OCI-LY1 (cell line): ENCODE results near the gene HDGFL3.

Experiments
- H2AFZ ChIP-seq: fragments of 200-600 bp; sonication (generic), shearing (Covaris generic); 2 replicates; pipeline ENCODE4 v1.6.0; 2014; ENCODE audit warnings: antibody characterized with exemption, mild to moderate bottlenecking, low read length
- H3F3A ChIP-seq: fragments of 200-600 bp; sonication (generic), shearing (Covaris generic); 2 replicates; pipeline ENCODE4 v1.6.0; 2014; ENCODE audit warnings: mild to moderate bottlenecking, antibody characterized with exemption, low read length, moderate library complexity; ENCODE audit not compliant: insufficient read depth
- H3K27ac ChIP-seq: fragments of 200-600 bp; sonication (generic); 2 replicates; pipeline ENCODE4 v1.5.1; 2014; ENCODE audit warnings: low read length, mixed run types, mild to moderate bottlenecking, low read depth; ENCODE audit not compliant: poor library complexity, severe bottlenecking
- H3K27me3 ChIP-seq: fragments of 200-600 bp; sonication (generic); 2 replicates; pipeline ENCODE4 v1.6.0; 2014; ENCODE audit warnings: antibody characterized with exemption, mild to moderate bottlenecking, low read length, moderate library complexity; ENCODE audit not compliant: insufficient read depth
- H3K36me3 ChIP-seq: fragments of 200-600 bp; sonication (generic); 2 replicates; pipeline ENCODE4 v1.6.1; 2014; ENCODE audit warnings: mild to moderate bottlenecking, antibody characterized with exemption, low read length, moderate library complexity, mixed read lengths; ENCODE audit not compliant: insufficient read depth
- H3K4me1 ChIP-seq: fragments of 200-600 bp; sonication (generic); 2 replicates; pipeline ENCODE4 v1.5.1; 2014; ENCODE audit warnings: mild to moderate bottlenecking, low read length, moderate library complexity; ENCODE audit not compliant: insufficient read depth, severe bottlenecking
- H3K4me2 ChIP-seq: fragments of 200-600 bp; sonication (generic), shearing (Covaris generic); 2 replicates; pipeline ENCODE4 v1.6.1; 2014; ENCODE audit warnings: low read length
- H3K4me3 ChIP-seq: fragments of 200-600 bp; sonication (generic); 2 replicates; pipeline ENCODE4 v1.5.1; 2014; ENCODE audit warnings: low read length, low read depth, mild to moderate bottlenecking, mixed read lengths; ENCODE audit not compliant: poor library complexity, severe bottlenecking
- H3K79me2 ChIP-seq: fragments of 200-600 bp; shearing (Covaris generic); 2 replicates; pipeline ENCODE4 v1.6.1; 2016; ENCODE audit warnings: mixed run types, low read length, mixed read lengths; ENCODE audit not compliant: insufficient read depth
- H3K9ac ChIP-seq: fragments of 200-600 bp; sonication (generic), shearing (Covaris generic); 2 replicates; pipeline ENCODE4 v1.6.1; 2014; ENCODE audit warnings: mild to moderate bottlenecking, low read length, mixed read lengths
- H3K9me2 ChIP-seq: fragments of 200-600 bp; sonication (generic), shearing (Covaris generic); 2 replicates; pipeline ENCODE4 v1.6.1; 2014; ENCODE audit warnings: low read depth, mild to moderate bottlenecking, low read length, mixed read lengths
- H3K9me3 ChIP-seq: fragments of 200-600 bp; shearing (Covaris generic); 2 replicates; pipeline ENCODE4 v1.6.1; 2014; ENCODE audit warnings: low read length, mixed read lengths
- H4K20me1 ChIP-seq: fragments of 200-600 bp; sonication (generic), shearing (Covaris generic); 2 replicates; pipeline ENCODE4 v1.6.0; 2016; ENCODE audit warnings: mild to moderate bottlenecking, low read length; ENCODE audit not compliant: insufficient read depth
- EZH2 ChIP-seq: fragments of 200-600 bp; sonication (generic), shearing (Covaris generic); IDR thresholded peaks from 2 replicates; pipeline ENCODE4 v1.8.0; 2017; ENCODE audit warnings: borderline replicate concordance, mixed run types, mild to moderate bottlenecking, antibody characterized with exemption, low read length, moderate library complexity, mixed read lengths
- TF ChIP-seq, protein P1 (sequence below): fragments of 200-600 bp; sonication (generic), shearing (Covaris generic); IDR thresholded peaks from 2 replicates; pipeline ENCODE4 v1.5.1; 2017; ENCODE audit warnings: mild to moderate bottlenecking, antibody characterized with exemption, low read length, moderate library complexity, mixed read lengths

The HDGFL3 gene

DNA sequence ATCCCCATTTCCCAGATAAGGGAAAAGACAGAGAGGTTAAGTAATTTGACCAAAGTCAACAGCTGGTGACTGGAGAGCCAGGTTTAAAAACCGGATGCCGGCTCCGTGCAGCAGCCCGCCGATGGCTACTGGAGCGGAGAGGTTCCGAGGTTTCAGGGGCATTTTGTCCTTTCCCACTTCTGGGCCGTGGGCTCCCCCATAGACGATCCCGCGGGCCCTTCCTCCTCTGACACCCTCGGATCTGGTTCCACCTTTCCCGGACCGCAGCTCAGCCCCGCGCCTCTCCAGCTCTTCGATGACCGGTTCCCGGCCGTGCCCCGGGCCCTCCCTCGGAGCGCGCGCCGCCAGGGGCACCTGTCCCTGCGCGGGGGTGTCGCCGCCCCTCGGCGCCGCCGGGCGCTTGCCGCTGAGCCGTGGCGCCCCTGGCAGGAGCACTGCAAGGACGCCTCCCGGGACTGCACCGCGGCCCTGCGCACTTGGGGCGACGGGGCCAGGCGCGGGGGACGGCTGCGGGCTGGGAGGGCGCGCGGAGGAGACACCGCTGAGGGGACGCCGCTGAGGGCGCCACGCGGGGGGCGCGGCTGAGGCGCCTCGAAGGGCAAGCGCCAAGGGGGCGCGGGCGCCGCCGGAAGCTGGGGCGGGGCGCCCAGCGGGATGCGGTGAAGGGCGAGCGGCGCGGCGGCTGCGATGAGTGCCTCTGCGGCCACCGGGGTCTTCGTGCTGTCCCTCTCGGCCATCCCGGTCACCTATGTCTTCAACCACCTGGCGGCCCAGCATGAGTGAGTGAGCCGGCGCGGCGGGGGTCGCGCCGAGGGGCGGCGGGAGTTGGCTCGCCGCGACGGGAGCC, 100.4 kb downstream of the HDGFL3 start, which contains the start of gene TM6SF1:
Gene TM6SF1 (plus strand): TSS at position 652 of the 847 bp plus-strand sequence. CDS start 36 bp downstream, at position 688.
- Histone ChIP-seq H3K9me3 (no peaks in the 10 kb centered on the region), H4K20me1 (no peaks in the 10 kb centered on the region), H3K4me2 (no peak within 1 kb of the TSS), H3K9me2 (no peaks in the 10 kb centered on the region), H3K36me3 (no peaks in the 10 kb centered on the region), H3K27me3 (no peaks in the 10 kb centered on the region; the same call in 1 of the 2 replicates), H3K9ac (no peak within 1 kb of the TSS), H3K27ac (no peak within 1 kb of the TSS), H3K79me2 (no peaks in the 10 kb centered on the region), H2AFZ (no peak within 1 kb of the TSS), H3F3A (no peaks in the 10 kb centered on the region), H3K4me1 (peaks cover 6% of the 10 kb centered on the region), H3K4me3 (no peak within 1 kb of the TSS)
- TF ChIP-seq, protein P1, sequence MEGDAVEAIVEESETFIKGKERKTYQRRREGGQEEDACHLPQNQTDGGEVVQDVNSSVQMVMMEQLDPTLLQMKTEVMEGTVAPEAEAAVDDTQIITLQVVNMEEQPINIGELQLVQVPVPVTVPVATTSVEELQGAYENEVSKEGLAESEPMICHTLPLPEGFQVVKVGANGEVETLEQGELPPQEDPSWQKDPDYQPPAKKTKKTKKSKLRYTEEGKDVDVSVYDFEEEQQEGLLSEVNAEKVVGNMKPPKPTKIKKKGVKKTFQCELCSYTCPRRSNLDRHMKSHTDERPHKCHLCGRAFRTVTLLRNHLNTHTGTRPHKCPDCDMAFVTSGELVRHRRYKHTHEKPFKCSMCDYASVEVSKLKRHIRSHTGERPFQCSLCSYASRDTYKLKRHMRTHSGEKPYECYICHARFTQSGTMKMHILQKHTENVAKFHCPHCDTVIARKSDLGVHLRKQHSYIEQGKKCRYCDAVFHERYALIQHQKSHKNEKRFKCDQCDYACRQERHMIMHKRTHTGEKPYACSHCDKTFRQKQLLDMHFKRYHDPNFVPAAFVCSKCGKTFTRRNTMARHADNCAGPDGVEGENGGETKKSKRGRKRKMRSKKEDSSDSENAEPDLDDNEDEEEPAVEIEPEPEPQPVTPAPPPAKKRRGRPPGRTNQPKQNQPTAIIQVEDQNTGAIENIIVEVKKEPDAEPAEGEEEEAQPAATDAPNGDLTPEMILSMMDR: no peak
- TF ChIP-seq EZH2: no peak

DNA sequence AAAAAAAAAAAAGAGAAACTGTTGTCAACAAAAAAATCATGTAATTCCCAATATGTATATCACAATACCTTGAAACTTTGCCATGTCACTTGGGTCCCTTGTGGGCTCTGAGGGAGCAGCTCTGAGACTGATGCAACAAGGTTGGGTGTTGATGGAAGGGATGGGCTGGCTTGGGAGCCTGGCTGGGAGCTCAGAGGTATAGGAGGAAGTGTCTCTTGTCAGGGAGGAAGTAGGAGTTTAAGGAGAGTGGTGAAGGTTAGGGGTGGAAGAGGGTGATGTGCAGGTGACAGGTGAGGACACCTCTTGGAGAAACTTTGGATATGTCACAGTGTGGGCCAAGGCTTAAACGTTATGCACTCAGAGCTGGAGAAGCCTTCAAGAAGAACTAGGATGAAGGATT, 102.2 kb downstream of the HDGFL3 start:
- Histone ChIP-seq H3F3A (no peaks in the 10 kb centered on the region), H3K9me2 (no peaks in the 10 kb centered on the region), H4K20me1 (no peaks in the 10 kb centered on the region), H3K4me2 (no peak overlapping the region), H3K4me3 (no peak overlapping the region), H3K27me3 (no peaks in the 10 kb centered on the region; the same call in 1 of the 2 replicates), H2AFZ (no peak overlapping the region), H3K9ac (no peak overlapping the region), H3K27ac (no peak overlapping the region), H3K9me3 (no peaks in the 10 kb centered on the region), H3K4me1 (peaks cover 6% of the 10 kb centered on the region), H3K79me2 (no peaks in the 10 kb centered on the region), H3K36me3 (no peaks in the 10 kb centered on the region)
- TF ChIP-seq, protein P1: no peak
- TF ChIP-seq EZH2: no peak

DNA sequence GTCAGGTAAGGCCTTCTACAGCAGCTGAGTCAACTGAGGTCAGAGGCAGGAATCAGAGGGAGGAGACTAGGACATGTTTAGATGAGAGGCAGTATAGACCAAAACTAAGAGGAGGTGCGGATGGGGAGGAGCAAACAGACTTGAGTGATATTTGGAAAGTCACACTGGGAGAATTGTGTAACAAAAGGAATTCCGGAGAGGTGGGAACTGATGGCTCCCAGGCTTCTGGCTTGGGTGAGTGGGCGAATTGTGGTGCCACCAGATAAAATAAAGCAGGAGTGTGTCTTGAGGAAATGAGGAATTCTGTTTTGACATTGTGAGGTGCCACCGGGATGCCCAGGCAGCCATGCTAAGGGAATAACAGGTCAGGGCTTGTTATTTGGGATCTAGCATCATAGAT, 103.5 kb downstream of the HDGFL3 start:
- Histone ChIP-seq H3K4me1 (peaks cover 6% of the 10 kb centered on the region), H3K27ac (no peak overlapping the region), H3K9me2 (no peaks in the 10 kb centered on the region), H3K9ac (no peak overlapping the region), H2AFZ (no peak overlapping the region), H3K4me2 (no peak overlapping the region), H4K20me1 (no peaks in the 10 kb centered on the region), H3K79me2 (no peaks in the 10 kb centered on the region), H3K36me3 (no peaks in the 10 kb centered on the region), H3F3A (no peaks in the 10 kb centered on the region), H3K9me3 (no peaks in the 10 kb centered on the region), H3K27me3 (no peaks in the 10 kb centered on the region), H3K4me3 (no peak overlapping the region)
- TF ChIP-seq, protein P1: no peak
- no peak for TF ChIP-seq EZH2
